Tibial nerve (tissue), 4 donors: ENCODE results near the gene DMKN. TPM values are rescaled to one million over a fixed set of nuclear protein-coding genes. Genes with fewer than 3 reads are reported as not detected.

Experiments used
- DNase-seq, 2 donors: peaks; one replicate each; pipeline ENCODE4 v3.0.0-alpha.2; 2019; ENCODE audit warnings: low spot score in 2 of 2
- H3K27ac ChIP-seq, 4 donors: fragments of 200-600 bp; sonication (generic) in 3 of 4; one replicate each; pipeline ENCODE4 v1.5.1; 2017 to 2019; ENCODE audit warnings: mild to moderate bottlenecking in 1 of 4
- H3K27me3 ChIP-seq, 2 donors: fragments of 200-600 bp; sonication (generic) in 1 of 2; one replicate each; pipeline versions ENCODE4 v1.5.1 to v1.6.0; 2017 to 2019
- H3K36me3 ChIP-seq, 3 donors: fragments of 200-600 bp; sonication (generic); one replicate each; pipeline ENCODE4 v1.5.1; 2018 to 2019
- H3K4me1 ChIP-seq, 4 donors: fragments of 200-600 bp; sonication (generic) in 3 of 4; one replicate each; pipeline ENCODE4 v1.5.1; 2017 to 2019
- H3K4me3 ChIP-seq, 4 donors: fragments of 200-600 bp; sonication (generic) in 3 of 4; one replicate each; pipeline ENCODE4 v1.5.1; 2017 to 2019; ENCODE audit warnings: mild to moderate bottlenecking in 1 of 4, moderate library complexity in 1 of 4
- H3K9me3 ChIP-seq, 4 donors: fragments of 200-600 bp; sonication (generic) in 3 of 4; one replicate each; pipeline ENCODE4 v1.5.1; 2017 to 2019
- EP300 ChIP-seq, 2 donors: sonication (generic); formaldehyde crosslinking; IDR thresholded peaks; one replicate each; pipeline ENCODE4 v1.6.1; 2017; ENCODE audit warnings: antibody characterized with exemption in 2 of 2, mild to moderate bottlenecking in 1 of 2
- POLR2A ChIP-seq, 2 donors: fragments of 450-650 bp; IDR thresholded peaks; one replicate each; pipeline ENCODE4 v1.6.1; 2017; ENCODE audit warnings: antibody characterized with exemption in 2 of 2, mild to moderate bottlenecking in 2 of 2, moderate library complexity in 2 of 2
- WGBS, 2 donors: methylation state at CpG; one replicate each; pipeline ENCODE4 v1.1.5; 2018; 5-methylcytosine and 5-hydroxymethylcytosine counted together
- total RNA-seq, 4 donors: library from RNA; depleted of rRNA; stranded (reverse); fragments of >200 nt; gene quantifications; one replicate each; pipeline ENCODE4 v1.1.0, GENCODE V29; 2016
- TF ChIP-seq, protein P1 (sequence below), 5 experiments: fragments of 200-600 bp in 3 of 5; fragments of 450-650 bp in 2 of 5; sonication (generic) in 3 of 5; IDR thresholded peaks; one replicate each; pipeline ENCODE4 v1.5.1; 2016 to 2019; ENCODE audit warnings: antibody characterized with exemption in 5 of 5, mild to moderate bottlenecking in 3 of 5, moderate library complexity in 2 of 5

The DMKN gene
- total RNA-seq, 4 donors from 2014 or later: 8.2 to 33.5 (median 26.5) TPM

DNA sequence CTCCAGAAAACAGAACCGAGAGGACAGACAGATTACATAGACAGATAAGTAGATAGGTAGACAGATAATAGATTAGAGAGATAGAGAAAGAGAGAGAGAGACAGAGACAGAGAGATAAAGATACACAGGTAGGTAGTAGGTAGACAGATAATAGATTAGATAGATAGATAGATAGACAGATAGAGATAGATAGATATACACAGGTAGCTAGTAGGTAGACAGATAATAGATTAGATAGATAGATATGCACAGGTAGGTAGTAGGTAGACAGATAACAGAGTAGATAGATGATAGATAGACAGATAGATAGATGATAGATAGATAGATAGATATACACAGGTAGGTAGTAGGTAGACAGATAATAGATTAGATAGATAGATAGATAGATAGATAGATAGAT lies 55.3 kb downstream of the DMKN start:
- TF ChIP-seq, protein P1, sequence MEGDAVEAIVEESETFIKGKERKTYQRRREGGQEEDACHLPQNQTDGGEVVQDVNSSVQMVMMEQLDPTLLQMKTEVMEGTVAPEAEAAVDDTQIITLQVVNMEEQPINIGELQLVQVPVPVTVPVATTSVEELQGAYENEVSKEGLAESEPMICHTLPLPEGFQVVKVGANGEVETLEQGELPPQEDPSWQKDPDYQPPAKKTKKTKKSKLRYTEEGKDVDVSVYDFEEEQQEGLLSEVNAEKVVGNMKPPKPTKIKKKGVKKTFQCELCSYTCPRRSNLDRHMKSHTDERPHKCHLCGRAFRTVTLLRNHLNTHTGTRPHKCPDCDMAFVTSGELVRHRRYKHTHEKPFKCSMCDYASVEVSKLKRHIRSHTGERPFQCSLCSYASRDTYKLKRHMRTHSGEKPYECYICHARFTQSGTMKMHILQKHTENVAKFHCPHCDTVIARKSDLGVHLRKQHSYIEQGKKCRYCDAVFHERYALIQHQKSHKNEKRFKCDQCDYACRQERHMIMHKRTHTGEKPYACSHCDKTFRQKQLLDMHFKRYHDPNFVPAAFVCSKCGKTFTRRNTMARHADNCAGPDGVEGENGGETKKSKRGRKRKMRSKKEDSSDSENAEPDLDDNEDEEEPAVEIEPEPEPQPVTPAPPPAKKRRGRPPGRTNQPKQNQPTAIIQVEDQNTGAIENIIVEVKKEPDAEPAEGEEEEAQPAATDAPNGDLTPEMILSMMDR (IDR thresholded peaks at IDR 0.05): no peak
- TF ChIP-seq EP300 (IDR thresholded peaks at IDR 0.05) (no peak), POLR2A (IDR thresholded peaks at IDR 0.05) (no peak)

DNA sequence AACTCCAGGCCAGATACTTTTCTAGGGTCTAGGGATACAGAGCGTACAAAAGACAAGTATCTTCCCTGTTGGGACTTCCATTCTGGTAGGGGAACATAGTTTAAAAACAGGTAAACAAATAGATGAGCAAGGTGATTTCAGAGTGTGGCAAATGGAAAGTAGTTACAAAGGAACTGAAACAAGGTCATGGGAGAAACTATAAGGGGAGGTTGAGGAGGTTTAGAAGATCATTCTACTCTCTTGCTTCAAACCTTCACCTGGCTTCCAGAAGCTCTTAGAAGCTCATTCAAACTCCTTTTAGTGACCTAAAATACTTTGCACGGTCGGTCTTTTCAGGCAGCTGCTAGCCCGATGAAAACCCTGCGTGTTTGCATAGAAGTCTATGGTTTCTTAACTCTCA lies 56.3 kb downstream of the DMKN start:
- no peak for TF ChIP-seq POLR2A (IDR thresholded peaks at IDR 0.05)
- TF ChIP-seq, protein P1 (IDR thresholded peaks at IDR 0.05): no peak
- no peak for TF ChIP-seq EP300 (IDR thresholded peaks at IDR 0.05)
- Histone ChIP-seq H3K27me3 (no peaks in the 10 kb centered on the region), H3K4me3 (no peak overlapping the region), H3K9me3 (no peaks in the 10 kb centered on the region), H3K36me3 (no peaks in the 10 kb centered on the region), H3K4me1 (peaks cover 0 to 18% (median 15%) of the 10 kb centered on the region in 4 donors), H3K27ac (no peak overlapping the region)
- no peak for DNase-seq
- 93 to 99% methylated on average over 5 of the region's 5 CpGs for WGBS, 2 donors

More for the DNA sequence above, 55.3 kb downstream of the DMKN start:
- no peaks in the 10 kb centered on the region for H3K27me3 ChIP-seq
- peaks cover 0 to 21% (median 17%) of the 10 kb centered on the region in 4 donors for H3K4me1 ChIP-seq
- DNase-seq: no peak
- WGBS, 2 donors: 78 to 91% methylated on average over 1 of the region's 1 CpG
- no peaks in the 10 kb centered on the region for H3K36me3 ChIP-seq
- no peaks in the 10 kb centered on the region for H3K9me3 ChIP-seq
- no peak overlapping the region for H3K4me3 ChIP-seq
- no peak overlapping the region for H3K27ac ChIP-seq

DNA sequence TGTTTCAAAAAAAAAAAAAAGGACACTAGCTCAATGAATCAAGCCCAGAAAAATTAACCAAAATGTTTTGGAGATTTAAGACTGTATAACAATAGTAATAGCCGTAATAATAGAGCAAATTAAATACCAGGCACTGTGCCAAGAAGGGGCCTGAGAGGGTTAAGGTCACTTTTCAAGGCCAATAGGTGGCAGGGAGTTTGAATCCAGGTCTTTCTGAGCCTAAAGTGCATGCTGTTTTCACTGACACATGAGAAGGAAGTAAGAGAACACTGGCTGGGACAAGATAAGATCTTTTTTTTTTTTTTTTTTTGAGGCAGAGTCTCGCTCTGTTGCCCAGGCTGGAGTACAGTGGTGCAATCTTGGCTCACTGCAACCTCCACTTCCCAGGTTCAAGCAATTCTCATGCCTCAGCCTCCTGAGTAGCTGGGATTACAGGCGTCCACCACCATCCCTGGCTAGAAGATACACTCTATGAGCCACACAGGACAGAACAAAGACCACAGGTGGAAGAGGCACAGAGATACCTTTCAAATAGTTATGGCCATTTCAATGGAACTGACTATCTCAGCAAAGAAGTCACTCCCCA lies 57.7 kb downstream of the DMKN start:
- no peak for DNase-seq
- H3K27me3 ChIP-seq: no peaks in the 10 kb centered on the region

DNA sequence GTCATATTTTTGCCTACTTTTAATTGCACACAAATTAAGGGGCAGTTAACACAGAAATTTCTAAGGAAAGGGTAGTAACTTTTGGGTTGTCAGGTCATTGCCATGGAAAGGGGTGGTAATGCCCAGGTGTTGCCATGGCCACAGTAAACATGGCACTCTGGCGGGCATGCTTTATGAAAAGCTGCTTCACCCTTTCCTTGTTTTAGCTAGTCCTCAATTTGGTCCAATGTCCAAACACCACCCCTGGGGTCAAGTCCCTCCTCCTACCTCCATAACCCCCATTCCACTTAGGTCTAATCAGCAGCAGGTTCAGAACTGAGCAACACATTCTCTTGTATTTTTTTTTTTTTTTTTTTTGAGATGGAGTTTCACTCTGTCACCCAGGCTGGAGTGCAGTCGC lies 58.8 kb downstream of the DMKN start:
- Histone ChIP-seq H3K36me3 (no peaks in the 10 kb centered on the region), H3K27me3 (no peaks in the 10 kb centered on the region), H3K4me3 (no peak overlapping the region), H3K27ac (no peak overlapping the region), H3K9me3 (no peaks in the 10 kb centered on the region), H3K4me1 (peaks cover 0 to 13% (median 11%) of the 10 kb centered on the region in 4 donors)
- TF ChIP-seq EP300 (IDR thresholded peaks at IDR 0.05) (no peak), POLR2A (IDR thresholded peaks at IDR 0.05) (no peak)
- TF ChIP-seq, protein P1 (IDR thresholded peaks at IDR 0.05): no peak
- WGBS, 2 donors: 88 to 97% methylated on average over 2 of the region's 2 CpGs
- no peak for DNase-seq

More for the DNA sequence above, 57.7 kb downstream of the DMKN start:
- Histone ChIP-seq H3K27ac (no peak overlapping the region), H3K9me3 (no peaks in the 10 kb centered on the region), H3K4me3 (no peak overlapping the region), H3K36me3 (no peaks in the 10 kb centered on the region), H3K4me1 (peaks cover 0 to 18% (median 14%) of the 10 kb centered on the region in 4 donors)
- no peak for TF ChIP-seq POLR2A (IDR thresholded peaks at IDR 0.05)
- WGBS, 2 donors: 69 to 70% methylated on average over 3 of the region's 3 CpGs

DNA sequence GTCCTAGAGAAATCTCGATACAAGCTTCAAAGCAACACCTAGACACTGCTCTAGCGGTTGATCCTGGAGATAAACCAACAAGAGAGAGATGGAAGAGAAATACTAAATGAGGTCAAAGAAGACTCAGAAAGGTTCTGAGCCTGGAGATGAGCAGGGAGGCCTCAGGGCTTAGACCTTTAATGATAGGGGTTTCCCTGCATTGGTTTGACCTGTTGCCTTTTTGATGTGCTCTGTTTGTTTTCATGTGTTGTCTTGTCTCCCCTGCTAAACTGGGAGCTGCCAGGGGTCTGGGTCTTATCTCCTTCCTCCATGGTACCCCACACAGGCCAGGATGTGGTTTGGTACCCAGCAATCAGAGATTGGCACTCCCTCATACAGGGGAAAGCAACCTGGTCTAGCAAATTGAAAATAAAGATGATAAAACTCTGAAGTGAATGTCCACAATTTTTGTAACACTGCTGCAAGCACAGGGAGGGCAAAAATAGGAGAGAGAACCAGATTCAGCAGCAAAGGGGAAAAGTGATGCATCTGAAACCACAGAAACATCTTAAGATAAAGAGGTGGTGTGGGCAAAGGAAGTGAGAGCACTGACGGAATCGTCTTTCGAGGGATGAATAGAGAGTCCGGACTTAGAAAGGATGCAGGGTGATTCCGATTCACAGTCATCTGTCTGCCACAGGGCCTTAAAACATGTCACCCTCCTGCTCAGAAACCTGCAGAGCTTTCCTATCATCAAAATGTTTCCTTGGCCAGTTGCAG lies 61.9 kb downstream of the DMKN start:
- 74 to 78% methylated on average over 7 of the region's 7 CpGs for WGBS, 2 donors
- H3K9me3 ChIP-seq: no peaks in the 10 kb centered on the region
- no peaks in the 10 kb centered on the region for H3K36me3 ChIP-seq
- H3K4me3 ChIP-seq: no peak overlapping the region
- TF ChIP-seq POLR2A (IDR thresholded peaks at IDR 0.05): no peak
- DNase-seq: no peak
- H3K27me3 ChIP-seq: peaks cover 0 to 5% of the 10 kb centered on the region in 2 donors
- H3K27ac ChIP-seq: no peak overlapping the region
- H3K4me1 ChIP-seq: peaks cover 0 to 6% (median 0%) of the 10 kb centered on the region in 4 donors

DNA sequence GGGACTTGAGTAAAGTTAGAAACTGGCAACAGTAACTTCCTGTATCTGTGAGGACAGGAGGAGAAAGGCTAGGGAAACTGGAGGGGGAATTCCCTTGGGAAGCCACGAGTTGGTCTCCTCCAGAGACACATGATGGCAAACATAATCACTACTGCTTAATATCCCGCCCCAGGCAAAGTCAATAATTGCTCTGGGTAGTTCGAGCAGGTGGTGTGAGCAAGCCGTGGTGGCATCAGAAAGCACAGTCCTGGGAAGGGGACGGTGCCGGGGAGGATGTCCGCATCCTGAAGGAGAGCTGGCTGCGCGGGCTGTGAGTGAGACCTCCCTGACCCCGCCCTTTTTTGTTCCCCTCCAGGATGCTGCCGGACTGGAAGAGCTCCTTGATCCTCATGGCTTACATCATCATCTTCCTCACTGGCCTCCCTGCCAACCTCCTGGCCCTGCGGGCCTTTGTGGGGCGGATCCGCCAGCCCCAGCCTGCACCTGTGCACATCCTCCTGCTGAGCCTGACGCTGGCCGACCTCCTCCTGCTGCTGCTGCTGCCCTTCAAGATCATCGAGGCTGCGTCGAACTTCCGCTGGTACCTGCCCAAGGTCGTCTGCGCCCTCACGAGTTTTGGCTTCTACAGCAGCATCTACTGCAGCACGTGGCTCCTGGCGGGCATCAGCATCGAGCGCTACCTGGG lies 63.9 kb downstream of the DMKN start:
- TF ChIP-seq POLR2A (IDR thresholded peaks at IDR 0.05) (no peak), EP300 (IDR thresholded peaks at IDR 0.05) (no peak)
- TF ChIP-seq, protein P1 (IDR thresholded peaks at IDR 0.05): no peak
- H3K36me3 ChIP-seq: no peaks in the 10 kb centered on the region
- H3K4me3 ChIP-seq: no peak overlapping the region
- H3K9me3 ChIP-seq: no peaks in the 10 kb centered on the region
- H3K4me1 ChIP-seq: peaks cover 0 to 6% (median 0%) of the 10 kb centered on the region in 4 donors
- H3K27ac ChIP-seq: no peak overlapping the region
- 75 to 81% methylated on average over 26 to 27 of the region's 27 CpGs for WGBS, 2 donors
- DNase-seq: no peak
- H3K27me3 ChIP-seq: peaks cover 0 to 8% of the 10 kb centered on the region in 2 donors
